Kidney (tissue), 14 donors: ENCODE measurements around the gene MOGAT2. TPM values are rescaled to one million over a fixed set of nuclear protein-coding genes. Genes with fewer than 3 reads are reported as not detected.
"Not testable (repeated sequence)": the region's sequence is repeated elsewhere in the genome, so short reads cannot be mapped to it uniquely, and the experiment has no call there.

ENCODE experiments used
- DNase-seq, 5 donors: peaks; one replicate each; pipeline ENCODE4 v3.0.0-alpha.2; 2013 to 2020
- FAIRE-seq: peaks from 2 replicates; lab custom pipeline; 2012; peaks lifted over from hg19 to GRCh38; lab: Jason Lieb, UNC
- H3K27ac ChIP-seq, 2 donors: one replicate each; pipeline ENCODE4 v1.7.0; 2013; ENCODE audit warnings: low read depth in 2 of 2, low read length in 2 of 2, inconsistent platforms in 1 of 2
- H3K27me3 ChIP-seq: one replicate; pipeline ENCODE4 v1.7.1; 2013; ENCODE audit warnings: low read length, inconsistent platforms; ENCODE audit not compliant: control insufficient read depth, insufficient read depth
- H3K36me3 ChIP-seq, 3 donors: one replicate each; pipeline versions ENCODE4 v1.7.0 to v1.7.1; 2013; ENCODE audit warnings: low read length in 3 of 3, control low read depth in 1 of 3, inconsistent platforms in 1 of 3; ENCODE audit not compliant: insufficient read depth in 3 of 3, control insufficient read depth in 2 of 3
- H3K4me1 ChIP-seq, 3 donors: one replicate each; pipeline versions ENCODE4 v1.7.0 to v1.7.1; 2013; ENCODE audit warnings: low read length in 3 of 3, inconsistent platforms in 1 of 3, low read depth in 1 of 3; ENCODE audit not compliant: control insufficient read depth in 2 of 3, insufficient read depth in 2 of 3
- H3K4me3 ChIP-seq, 3 donors: one replicate each; pipeline versions ENCODE4 v1.7.0 to v1.8.1; 2013; ENCODE audit warnings: low read length in 3 of 3, control low read depth in 1 of 3, inconsistent platforms in 1 of 3
- H3K9ac ChIP-seq, 3 donors: one replicate each; pipeline versions ENCODE4 v1.7.0 to v1.7.1; 2013; ENCODE audit warnings: low read length in 3 of 3, control low read depth in 1 of 3, inconsistent platforms in 1 of 3
- H3K9me3 ChIP-seq, 3 donors: one replicate each; pipeline versions ENCODE4 v1.7.0 to v1.7.1; 2013; ENCODE audit warnings: low read length in 3 of 3, control low read depth in 1 of 3, inconsistent platforms in 1 of 3; ENCODE audit not compliant: control insufficient read depth in 2 of 3, insufficient read depth in 1 of 3
- CTCF ChIP-seq: IDR thresholded peaks from 3 replicates; pipeline ENCODE4 v1.5.1; 2012; ENCODE audit warnings: mild to moderate bottlenecking, moderate library complexity, borderline replicate concordance; ENCODE audit not compliant: insufficient read depth; ENCODE audit errors: extremely low read depth
- intact Hi-C: fragments of 100-400 bp; cut with DNase I; formaldehyde crosslinking; loops from one replicate; pipeline ENCODE4 v1.11.1; 2022
- polyA plus RNA-seq: library from polyadenylated mRNA; stranded (reverse); fragments of 350-450 nt; fragmentation: Illumina TruSeq; extraction: RNeasy Lipid Tissue Mini Kit (QIAGEN cat#74804); gene quantifications from one replicate; pipeline ENCODE4 v1.2.3, GENCODE V29; 2014; ENCODE audit warnings: low read depth, low replicate concordance; ENCODE audit not compliant: insufficient read depth
- total RNA-seq: library from RNA; stranded (reverse); fragmentation: NEBNext Ultra II Directional; extraction: Animal tissue kit (Norgen Biotek cat#: 25700); gene quantifications from one replicate; pipeline ENCODE4 v1.2.1, GENCODE V29; 2021
- donor health status: control.
- donor health status: control.
- donor health status: control.
- donor health status: control.
- donor health status: control.
- donor health status: DM: yes; HTN: yes; CAD: no.
- donor health status: Normal renal cell carcinoma (clear cell type).

MOGAT2 gene
- total and polyA plus RNA-seq, 2 donors from 2014 or later: 1.1 TPM; not detected in 1

DNA sequence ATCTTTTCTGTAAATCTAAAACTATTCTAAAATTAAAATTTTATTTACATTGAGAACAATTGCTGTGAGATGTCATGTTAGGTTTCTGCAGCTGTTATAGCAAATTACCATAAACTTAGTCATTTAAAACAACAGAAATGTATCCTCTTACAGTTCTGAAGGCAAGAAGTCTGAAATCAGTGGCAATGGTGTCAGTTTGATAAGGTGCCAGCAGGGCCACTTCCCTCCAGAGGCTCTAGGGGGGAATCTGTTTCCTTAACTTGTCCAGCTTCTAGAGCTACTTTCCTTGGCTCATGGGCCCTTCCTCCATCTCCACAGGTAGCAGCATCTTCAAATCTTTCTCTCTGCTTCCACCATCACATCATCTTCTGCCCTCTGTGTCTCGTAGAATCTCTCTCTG lies 23.0 kb downstream of the MOGAT2 start:
- intact Hi-C loops: no loop called here
- TF ChIP-seq CTCF: no peak
- peaks cover 0 to 3% (median 2%) of the 10 kb centered on the region in 3 donors for H3K4me1 ChIP-seq
- no peaks in the 10 kb centered on the region for H3K36me3 ChIP-seq
- FAIRE-seq (no peak), DNase-seq (no peak)
- no peak overlapping the region for H3K9ac ChIP-seq
- H3K9me3 ChIP-seq: no peaks in the 10 kb centered on the region
- H3K27me3 ChIP-seq: no peaks in the 10 kb centered on the region
- no peak overlapping the region for H3K27ac ChIP-seq
- no peak overlapping the region for H3K4me3 ChIP-seq

GRCh38 chr11:75743159-75743558 lies 25.5 kb downstream of the MOGAT2 start:
- H3K9me3 ChIP-seq, H3K27me3 ChIP-seq, H3K4me3 ChIP-seq, H3K4me1 ChIP-seq, H3K36me3 ChIP-seq, DNase-seq, H3K9ac ChIP-seq, H3K27ac ChIP-seq, intact Hi-C loops, FAIRE-seq: not testable (repeated sequence)

DNA sequence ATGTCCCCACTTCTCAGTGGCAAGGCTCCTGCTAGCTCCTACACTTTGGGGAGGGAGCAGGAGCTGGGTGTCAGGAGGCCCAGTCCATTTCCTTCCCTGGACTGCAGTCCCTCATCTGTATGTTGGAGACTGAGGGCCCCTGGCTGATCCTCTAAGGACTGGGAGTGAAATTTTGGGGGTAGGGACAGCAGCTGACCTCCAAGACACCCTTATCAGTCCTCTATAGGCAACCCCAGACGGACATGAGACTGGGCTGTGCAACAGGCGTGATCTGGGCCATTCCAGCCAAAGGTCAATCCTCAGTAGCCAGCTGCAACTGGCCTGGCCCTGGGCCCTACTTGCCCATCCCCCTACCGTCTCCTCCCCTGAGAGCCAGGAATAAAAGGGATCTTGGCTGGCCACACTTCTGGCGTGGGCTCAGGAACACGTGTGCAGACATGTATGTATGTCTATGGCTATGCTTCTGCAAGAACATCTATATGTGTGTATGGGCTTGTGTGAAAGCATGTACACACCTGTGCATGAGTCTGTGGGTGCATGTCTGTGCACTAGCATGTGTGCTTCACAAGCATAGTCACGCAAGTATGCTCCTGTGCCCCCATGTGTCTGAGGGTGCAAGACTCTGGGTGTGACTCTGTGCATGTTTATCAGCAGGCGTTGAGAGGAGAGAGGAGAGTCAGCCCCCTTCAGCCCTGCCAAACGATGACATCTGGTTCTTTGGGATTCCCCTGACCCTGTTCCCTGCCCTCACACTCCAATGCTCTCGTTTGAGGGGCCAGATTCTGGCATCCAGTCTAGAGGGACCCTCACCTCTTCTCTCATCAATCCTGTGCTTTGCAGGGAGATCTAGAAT lies 26.3 kb downstream of the MOGAT2 start:
- H3K4me1 ChIP-seq: peaks cover 0 to 3% (median 2%) of the 10 kb centered on the region in 3 donors
- FAIRE-seq (no peak), DNase-seq (no peak)
- no peak overlapping the region for H3K9ac ChIP-seq
- H3K27me3 ChIP-seq: no peaks in the 10 kb centered on the region
- no peak overlapping the region for H3K4me3 ChIP-seq
- H3K9me3 ChIP-seq: no peaks in the 10 kb centered on the region
- no peaks in the 10 kb centered on the region for H3K36me3 ChIP-seq
- no peak overlapping the region for H3K27ac ChIP-seq
- no peak for TF ChIP-seq CTCF
- intact Hi-C loops: no loop called here

DNA sequence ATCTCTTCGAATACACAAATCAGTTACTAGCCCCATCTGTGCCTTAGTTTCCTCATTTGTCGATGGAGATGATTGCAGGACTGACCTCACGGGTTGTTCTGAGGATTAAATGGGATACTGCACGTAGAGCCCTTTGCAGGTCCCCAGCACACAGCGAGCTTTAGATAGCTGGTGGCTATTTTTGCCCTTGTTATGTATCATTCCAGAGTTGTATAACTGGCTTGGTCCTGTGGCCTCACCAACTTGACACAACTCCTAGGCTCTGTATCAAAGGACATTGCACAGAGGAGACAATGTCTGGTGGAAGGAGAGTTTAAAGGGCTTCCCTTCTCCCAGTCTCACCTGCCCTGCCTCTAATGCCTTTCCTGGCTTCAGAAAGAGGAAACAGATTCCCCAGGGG lies 28.2 kb downstream of the MOGAT2 start:
- intact Hi-C loops: no loop called here
- Histone ChIP-seq H3K36me3 (no peaks in the 10 kb centered on the region), H3K4me1 (peaks cover 0 to 3% (median 2%) of the 10 kb centered on the region in 3 donors), H3K9me3 (no peaks in the 10 kb centered on the region), H3K27ac (no peak overlapping the region), H3K9ac (no peak overlapping the region), H3K27me3 (no peaks in the 10 kb centered on the region), H3K4me3 (no peak overlapping the region)
- FAIRE-seq: no peak
- TF ChIP-seq CTCF: no peak
- no peak for DNase-seq

GRCh38 chr11:75748729-75749273 lies 31.2 kb downstream of the MOGAT2 start:
- H3K4me1 ChIP-seq, H3K36me3 ChIP-seq, intact Hi-C loops, H3K27ac ChIP-seq, DNase-seq, H3K9ac ChIP-seq, H3K27me3 ChIP-seq, H3K9me3 ChIP-seq, H3K4me3 ChIP-seq, FAIRE-seq: not testable (repeated sequence)

- H3K4me1 ChIP-seq, H3K9me3 ChIP-seq, intact Hi-C loops, H3K27me3 ChIP-seq, FAIRE-seq, DNase-seq, H3K9ac ChIP-seq, H3K36me3 ChIP-seq, H3K27ac ChIP-seq, H3K4me3 ChIP-seq: not testable (repeated sequence)
These were observed 37.3 kb downstream of the MOGAT2 start for GRCh38 chr11:75754933-75755332.
